ENCODE measurements around the gene DNAAF3.
"Not testable (repeated sequence)": the region's sequence is repeated elsewhere in the genome, so short reads cannot be mapped to it uniquely, and the experiment has no call there.

The DNAAF3 gene

DNA sequence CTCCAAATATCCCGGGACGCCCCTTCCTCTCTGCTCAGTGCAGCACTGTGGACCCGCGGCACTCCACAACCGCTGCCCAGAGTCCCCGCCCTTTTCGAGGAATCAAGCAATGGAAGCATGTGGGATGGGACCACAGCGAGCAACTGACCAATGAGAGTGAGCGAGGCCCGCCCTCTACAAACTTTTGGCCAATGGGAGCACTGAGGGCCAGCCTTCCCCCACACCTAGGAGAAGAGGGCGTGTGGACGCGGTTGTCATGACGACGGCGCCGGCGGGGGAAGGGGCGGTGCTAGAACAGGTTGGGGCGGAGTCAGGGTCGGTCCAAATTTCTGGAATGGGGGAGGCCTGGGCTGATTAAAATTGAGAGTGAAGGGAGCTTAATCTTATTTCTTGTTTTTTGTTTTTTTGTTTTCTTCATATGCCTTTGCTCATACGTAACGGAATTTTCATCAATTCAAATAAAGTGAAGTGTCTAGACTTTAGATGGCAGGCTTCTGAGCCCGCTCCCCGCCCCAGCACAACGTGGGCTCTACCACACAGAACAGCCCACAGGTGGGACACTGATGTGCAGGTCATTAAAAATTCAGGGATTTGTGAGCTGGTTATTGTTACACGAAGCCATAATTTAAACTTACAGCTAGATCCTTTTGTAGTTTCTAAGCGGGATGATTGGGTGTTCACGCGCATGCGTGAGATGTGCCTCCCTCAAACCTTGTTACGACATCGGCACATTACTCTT, at the start of gene DNAAF3:
Gene DNAAF3, minus strand, starts transcription at position 84 of the 739 bp plus-strand sequence. CDS start 200 bp downstream, outside the sequence.
- DNase-seq = peak; percentile 93

DNA sequence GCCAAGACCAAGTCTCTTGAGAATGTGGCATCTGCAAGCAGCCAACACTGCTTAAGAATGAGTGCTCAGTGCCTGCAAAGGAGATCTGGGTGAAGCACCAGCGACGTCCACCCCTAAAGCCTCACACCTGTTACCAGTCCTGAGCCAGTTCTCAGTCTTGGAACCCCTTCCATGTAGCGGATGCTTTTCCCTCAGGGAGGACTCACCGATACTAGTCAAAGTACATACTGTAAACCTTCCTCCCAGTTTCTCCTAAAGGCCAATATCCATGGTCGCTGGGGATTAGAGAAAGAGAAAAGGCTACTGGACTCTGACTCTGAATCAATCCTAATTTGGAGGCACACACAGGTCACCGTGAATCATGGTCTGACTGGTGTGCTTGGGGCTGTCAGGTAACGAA, 47.1 kb upstream of the DNAAF3 start:
- no peak for DNase-seq

DNA sequence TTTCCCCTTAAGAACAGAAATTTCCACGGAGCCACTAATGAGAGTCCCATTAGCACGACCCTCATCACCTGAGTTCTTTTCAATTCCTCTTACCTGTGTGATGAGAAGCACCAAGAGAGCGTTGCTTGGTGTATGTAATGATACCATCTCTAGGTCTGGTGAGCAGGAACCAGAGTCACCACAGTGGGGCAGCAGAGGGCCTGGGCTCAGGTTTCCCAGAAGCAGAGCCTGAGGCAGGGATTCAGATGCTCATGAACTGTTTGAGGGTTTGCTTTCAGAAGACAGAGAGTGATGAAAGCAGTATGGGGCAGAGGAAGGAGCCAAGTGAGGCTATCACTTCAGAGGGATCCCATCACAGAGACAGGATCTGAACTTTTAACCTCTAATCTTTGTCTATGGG, 46.0 kb upstream of the DNAAF3 start:
- no peak for DNase-seq

DNA sequence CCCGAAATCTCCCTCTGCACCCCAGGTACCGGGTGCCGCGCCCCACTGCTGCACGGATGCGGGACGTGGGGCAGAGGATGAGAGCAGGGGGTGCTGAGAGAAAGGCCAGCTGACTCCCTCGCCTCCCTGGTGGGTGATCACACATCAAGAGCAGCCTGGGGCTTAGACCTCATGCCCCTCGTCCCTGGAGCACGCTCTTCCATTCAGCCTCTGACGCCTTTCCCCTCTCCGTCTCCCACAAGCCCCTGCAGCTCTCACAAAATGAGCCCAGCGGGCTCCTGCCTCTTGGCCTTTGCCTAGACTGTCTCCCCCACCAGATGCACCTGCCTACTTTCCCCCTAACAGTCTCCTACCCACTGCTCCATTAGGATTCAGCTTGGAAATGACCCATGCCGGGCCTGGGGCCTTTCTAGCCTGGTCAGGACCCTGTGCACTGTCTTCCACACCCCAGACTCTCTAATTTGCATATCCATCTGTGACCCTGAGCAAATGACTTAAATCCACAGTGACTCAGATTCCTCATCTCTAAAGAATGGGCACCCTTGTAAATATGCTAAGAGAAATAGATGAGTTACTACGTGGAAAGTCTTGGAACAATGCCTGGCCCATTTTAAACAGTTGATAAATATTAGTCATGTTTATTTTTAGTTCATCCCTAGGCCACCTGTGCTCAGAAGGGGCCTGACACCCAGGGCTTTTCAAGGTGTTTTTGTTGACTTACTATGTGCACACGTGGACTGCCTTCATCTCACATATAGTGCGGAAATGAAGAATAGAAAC, 43.5 kb upstream of the DNAAF3 start:
- peak; percentile 42 for DNase-seq

DNA sequence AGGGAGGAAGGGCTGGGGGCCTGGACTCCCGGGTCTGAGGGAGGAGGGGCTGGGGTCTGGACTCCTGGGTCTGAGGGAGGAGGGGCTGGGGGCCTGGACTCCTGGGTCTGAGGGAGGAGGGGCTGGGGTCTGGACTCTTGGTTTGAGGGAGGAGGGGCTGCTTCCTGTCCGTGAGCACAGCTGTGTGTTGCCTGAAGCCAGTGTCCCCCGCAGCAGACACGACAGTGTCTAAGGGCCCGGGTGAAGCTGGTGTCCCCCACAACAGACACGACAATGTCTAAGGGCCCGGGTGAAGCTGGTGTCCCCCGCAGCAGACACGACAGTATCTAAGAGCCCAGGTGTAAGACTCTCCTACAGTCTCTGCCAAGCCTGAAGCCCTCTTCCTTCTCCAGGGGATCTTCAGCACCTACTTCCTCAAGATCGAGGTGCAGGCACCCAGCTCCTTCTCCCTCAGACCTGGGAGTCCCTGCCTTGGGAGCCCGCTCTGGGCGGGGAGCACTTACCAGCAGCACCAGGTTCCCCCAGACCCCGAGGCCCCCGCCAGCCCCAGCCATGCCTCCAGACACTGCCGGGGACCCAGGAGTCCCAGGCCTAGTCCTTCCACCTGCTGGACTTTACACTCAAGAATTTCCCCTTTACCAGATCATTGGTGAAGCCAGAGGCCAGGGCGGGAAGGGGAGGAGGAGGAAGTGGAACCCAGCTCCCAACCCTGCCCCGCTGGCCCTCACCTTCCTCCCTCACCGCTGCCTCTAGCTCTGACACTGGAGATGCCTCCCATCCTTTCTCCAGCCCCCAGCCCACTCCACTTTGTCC, 42.7 kb upstream of the DNAAF3 start, which contains the start of gene PTPRH:
Gene PTPRH, minus strand, starts transcription at position 622 of the 813 bp plus-strand sequence. Its CDS starts 68 bp downstream, at position 554.
- no peak for DNase-seq

DNA sequence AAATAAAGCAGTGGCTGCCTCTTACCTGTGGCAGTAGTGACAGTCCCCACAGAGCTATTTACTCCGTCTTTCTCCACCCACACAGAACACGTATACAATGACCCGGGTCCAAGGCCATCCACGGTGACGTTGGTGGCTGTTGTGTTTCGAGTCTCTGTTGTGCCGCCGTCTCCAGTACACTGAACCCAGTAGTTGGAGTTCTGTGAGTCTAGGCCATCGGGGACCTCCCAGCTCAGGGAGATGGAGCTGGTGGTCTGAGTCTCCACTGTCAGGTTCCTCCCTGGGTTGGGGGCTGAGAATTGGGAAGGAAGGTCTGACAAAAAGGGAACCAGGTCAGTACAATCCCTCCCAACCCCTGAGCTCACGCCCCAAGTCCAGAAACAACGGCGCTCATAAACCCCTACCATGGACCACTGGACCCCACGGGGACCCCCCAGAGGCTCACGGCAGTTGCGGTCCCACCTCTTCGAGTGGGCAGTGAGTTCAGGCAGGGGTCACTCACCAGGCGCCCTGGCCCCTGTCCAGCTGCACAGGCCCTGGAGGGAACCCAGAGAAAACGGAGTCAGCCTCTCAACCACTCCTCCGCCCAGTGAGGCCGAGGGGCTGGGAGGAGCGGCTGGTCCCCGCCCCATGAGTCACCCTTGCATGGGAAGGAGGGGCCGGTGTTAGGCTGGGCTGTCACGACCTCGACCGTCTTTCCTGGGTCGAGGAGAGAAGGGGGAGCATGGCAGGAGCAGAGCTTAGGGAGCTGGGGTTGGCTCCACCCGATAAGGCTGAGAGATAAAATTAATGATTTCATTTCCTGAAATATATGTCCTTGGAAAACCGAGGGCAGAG, 40.5 kb upstream of the DNAAF3 start:
- DNase-seq = no peak

DNA sequence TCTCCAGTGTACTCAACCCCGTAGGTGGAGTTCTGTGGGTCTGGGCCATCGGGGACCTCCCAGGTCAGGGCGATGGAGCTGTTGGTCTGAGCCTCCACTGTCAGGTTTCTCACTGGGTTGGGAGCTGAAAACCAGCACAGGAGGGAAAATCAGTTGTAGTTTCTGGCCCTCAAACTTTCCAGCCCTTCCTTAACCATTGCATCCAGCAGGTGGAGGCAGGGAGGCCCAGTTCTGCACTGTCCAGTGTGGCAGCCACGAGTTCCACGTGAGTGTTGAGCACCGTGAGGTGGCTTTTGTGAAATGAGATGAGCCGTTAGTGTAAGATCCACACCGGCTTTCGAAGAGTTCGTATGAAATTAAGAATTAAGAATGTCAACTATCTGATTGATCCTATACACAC, 35.8 kb upstream of the DNAAF3 start:
- not testable (repeated sequence) for DNase-seq

DNA sequence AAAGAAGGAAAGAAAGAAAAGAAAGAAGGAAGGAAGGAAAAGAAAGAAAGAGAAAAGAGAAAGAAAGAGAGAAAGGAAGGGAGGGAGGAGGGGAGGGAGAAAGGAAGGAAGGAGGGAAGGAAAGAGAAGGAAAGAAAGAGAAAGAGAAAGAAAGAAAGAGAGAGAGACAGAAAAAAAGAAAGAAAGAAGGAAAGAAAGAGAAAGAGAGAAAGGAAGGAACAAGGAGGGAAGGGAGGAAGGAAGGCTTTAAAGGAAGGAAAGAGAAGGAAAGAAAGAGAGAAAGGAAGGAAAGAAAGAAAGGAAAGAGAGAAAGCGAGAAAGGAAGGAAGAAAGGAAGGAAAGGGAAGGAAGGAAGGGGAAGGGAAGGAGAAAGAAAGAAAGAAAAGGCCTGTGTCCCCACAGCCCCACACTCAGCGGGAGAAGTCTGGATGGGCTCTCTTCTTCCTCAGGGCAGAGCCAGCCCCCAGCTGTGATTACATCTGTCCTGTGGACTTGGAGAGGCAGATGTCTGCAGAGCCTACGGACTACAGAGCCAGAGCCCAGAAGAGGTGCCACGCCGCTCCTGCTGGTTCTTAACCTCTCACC, 33.3 kb upstream of the DNAAF3 start:
- DNase-seq = no peak

DNA sequence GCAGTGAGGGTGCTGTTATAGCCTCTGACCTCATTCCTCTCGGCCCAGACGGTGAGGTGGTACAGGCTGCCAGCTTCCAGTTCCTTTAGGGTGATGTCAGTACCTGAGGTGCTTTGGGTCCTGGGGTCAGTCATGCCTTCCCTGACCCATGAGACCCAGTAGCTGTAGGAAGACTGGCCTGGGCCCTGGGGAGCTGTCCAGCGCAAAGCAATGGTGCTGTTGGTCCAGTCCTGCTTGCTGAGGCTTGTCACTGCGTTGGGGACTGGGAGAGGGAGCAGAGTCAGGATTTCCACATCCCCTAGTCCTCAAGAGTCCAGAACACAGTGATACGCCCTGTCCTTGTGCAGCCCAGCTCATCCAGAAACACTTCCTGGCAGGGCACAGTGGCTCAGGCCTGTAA, 32.2 kb upstream of the DNAAF3 start:
- DNase-seq = no peak

DNA sequence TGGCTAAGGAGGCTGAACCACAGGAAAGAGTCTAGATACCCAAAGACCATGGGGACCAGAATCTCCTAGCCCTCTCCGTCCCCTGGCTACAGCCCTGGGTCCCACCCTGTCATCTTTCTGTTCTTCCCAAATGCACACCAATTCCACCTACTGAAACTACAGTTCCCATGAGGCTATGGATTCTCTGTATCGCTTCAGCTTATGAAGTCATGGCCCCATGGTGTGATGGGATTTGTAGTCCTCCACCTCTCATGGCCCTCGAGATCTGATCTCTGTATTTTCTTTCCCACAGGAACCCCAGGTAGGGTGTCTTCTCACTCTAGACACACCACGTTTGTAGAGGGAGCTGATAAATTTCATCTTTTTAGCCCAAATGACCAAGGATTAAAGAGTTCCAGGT, 31.1 kb upstream of the DNAAF3 start:
- no peak for DNase-seq

DNA sequence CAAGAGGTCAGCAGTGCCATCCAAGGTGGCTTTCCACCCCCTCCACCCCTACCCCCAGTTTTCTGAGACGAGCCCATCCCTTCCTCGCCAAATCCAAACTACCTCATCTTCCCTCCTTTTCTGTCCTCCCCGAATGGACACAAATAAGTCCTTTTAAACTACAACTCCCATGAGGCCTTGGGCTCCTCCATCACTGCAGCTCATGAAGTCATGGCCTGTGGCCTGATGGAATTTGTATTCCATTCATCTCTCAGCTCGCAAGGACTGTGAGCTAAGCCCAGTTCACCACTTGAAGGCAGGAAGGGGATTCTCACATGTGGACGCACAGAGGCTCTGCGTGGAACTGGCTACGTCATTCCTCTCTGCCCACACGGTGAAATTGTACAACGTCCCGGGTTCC, 30.4 kb upstream of the DNAAF3 start:
- no peak for DNase-seq

DNA sequence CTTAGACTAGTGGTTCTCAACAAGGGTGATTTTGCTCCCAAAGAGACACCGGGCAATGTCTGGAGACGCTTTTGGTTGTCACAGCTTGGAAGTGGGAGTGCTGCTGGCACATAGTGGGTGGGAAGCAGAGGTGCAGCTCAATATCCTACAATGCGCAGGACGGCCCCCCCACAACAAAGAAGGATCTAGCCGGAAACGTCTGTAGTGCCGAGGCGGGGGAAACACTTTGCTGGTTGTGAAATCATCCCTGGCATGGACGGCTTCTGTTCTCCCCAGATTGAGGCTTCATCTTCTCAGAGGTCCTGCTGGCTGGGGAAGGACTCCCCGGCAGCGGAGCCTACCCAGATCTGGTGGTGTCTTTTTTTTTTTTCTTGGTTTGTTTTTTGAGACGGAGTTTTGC, 27.1 kb upstream of the DNAAF3 start:
- DNase-seq = no peak

DNA sequence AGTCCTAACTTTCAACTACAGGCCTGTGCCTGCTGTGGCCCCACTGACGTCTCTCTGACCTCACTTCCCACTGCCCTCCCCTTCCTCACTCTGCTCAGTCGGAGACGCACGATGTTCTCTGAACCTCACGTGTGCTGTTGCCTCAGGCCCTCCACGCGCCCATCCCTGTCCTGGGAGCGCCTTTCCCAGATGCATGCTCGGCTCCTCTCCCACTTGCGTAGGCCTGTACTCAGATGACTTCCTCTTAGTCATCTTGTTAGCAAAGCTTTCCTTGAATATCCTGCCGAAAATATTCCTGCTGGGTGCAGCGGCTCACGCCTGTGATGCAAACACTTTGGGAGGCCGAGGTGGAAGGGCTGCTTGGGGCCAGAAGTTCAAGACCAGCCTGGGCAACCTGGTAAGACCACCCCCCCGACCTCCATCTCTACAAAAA, 23.0 kb upstream of the DNAAF3 start:
- no peak for DNase-seq

DNA sequence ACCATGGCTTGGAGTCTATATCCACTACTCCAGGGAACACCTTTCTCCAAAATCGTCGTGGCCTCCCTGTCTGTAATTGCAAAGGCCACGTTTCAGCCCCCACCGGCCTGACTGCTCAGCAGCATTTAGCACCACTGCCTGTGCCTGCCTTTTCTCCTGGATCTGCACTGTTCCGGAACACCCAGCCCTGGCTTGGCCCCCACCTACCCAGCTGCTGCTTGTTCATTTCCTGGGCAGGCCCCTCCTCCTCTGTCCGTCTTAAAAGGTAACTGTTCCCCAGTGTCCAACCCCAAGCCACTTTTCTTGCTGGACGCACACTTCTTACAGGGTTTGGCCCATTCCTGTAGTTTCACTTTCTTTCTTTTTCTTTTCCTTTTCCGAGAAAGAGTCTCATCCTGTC, 22.2 kb upstream of the DNAAF3 start:
- DNase-seq = no peak

DNA sequence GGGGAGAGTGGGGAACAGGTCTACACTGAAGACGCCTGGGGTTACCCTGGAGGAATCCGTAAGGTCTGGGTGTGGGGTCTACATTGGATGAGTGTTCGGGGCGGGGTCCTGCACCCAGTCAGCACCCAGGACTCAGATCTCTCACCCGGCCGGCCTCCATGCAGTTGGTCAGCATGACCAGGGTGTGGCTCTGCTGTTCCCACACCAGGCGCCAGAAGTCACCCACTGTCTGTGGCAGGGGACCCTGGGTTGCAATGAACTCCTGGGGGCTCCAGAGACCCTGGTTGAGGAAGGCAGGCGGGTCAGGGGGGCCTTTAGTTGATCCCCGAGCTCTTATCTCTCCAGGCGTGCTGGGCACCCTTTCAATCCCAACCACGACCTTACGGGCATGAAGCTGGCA, 19.7 kb upstream of the DNAAF3 start:
- no peak for DNase-seq

DNA sequence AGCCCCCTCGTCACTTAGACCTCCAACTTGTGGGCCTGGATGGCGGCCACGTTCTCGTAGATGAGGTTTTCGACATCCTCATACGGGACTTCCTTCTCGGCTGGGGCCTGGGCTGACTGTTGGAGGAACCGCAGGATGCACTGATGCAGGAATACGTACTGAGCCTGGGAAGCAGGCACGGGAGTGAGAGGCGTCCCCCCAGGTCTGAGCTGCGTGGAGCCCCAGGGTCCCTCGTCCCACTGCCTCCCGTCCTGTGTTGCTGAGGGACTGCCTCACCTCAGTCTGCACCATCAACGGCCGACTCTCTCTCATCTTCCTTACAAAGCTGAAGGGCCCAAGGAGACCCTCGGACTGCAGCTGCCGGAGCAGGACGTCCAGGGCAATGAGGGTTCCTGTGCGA, 15.3 kb upstream of the DNAAF3 start:
- no peak for DNase-seq

DNA sequence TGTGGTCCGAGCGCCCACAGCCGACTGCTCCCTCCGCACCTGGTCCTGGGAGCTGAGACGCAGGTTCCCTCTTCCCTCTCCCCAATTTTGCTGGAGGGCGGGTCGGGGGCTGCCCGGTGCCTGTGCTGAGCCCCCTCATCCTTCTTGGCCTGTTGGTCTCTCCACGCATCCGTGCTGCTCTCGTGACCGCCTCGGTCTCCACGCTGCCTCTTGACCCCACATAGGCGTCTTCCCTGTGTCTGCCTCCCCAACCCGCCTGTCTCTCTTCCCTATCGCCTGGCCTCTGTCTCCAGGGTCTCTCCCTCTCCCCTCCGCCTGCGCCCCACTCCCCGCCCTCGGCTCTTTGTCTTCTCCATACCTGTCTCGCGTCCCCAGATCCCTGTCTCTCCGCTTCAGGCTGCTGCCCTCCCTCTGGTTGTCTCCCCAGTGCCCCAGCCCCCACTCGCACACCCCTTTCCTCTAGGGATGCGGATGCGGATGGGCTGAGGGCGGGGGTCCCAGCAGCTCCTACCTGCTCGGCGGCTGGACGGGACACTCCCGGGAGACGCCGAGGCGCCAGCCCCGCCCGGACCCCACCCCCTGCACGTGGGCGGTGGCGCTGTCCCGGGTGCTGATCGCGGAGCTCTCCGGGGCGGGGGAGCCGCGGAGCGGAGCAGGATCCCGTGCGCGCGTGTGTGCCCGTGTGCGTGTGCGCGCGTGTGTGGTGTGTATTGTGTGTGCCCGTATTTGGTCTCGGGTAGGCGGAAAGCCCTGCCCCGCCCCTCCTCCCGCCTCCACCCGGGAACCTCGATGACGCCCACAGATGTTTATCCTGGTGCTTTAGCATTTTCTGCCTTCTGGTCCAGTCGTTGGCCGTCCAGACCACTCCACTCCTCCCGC, 13.4 kb upstream of the DNAAF3 start, which contains the start of gene SYT5:
Gene SYT5, minus strand, starts transcription at position 684 of the 879 bp plus-strand sequence. CDS start 1,248 bp downstream, outside the sequence.
- DNase-seq = no peak

DNA sequence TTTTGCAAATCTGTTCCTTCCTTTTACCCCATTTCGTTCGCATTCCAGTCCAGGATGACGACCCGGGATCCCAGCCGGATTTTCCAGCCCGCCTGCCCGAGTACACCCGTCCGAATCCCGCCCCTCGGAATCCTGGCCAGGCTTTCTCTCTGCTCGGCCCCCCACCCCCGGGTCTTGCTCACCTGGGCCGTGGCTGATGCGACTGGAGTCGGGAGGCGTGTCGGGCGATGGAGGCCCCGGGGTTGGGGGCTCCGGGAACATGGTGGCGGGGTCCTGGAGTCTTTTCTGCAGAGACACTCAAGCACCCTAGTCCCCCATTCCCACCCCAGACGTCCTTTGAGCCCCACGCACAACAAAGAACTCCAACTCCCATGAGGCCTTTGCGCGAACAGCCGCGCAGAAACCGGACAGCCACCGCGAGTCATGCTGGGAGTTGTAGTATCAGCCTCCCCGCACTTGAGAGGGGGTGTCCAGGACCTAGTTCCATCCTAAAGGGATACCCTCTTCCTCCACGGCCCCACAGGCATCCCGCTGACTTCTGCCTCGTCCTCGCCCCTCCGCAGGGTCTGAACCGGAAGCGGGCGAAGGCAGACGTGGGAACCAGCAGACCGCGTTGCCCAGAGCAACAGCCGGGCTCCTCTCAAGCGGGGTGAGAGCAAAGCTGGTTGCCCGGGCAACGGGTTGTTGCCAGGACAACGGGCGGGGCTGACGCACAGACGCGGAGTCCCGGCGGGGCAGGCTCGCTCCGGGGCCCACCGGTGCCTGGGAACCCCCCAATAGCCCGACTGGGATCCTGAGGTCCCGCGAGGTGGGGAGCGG, 12.6 kb upstream of the DNAAF3 start:
- peak; percentile 92 for DNase-seq

DNA sequence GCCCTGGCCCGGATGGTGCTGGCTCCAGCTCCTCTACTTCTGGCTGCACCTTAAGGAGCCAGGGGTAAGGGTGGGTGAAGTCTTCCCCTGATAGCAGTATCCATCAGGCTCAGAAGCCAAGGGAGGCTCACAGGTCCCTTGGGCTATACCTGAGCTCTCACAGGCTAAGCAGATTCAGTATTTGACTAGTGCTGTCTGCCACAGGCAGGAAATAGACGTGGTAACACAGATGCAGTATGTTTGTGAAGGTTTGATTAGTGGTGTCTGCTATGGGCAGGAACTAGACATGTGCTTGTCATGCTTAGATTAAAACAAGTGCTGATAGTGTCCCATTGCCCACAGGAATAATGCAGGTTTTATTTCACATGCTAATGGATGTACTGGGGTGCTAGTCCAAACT, 9.7 kb upstream of the DNAAF3 start:
- DNase-seq = no peak
